Activated naive CD4-positive, alpha-beta T cell treated with anti-CD3 and anti-CD28 coated beads, Interleukin-2, amount 50 U/mL, for 72 hours (primary cell): ENCODE measurements around the gene SIAE. TPM values are rescaled to one million over a fixed set of nuclear protein-coding genes. Genes with fewer than 3 reads are reported as not detected.

Experiments used
- ATAC-seq, 2 donors: fragments of 150-1000 bp; cut with Tn5 transposase; 2 replicates each; pipeline ENCODE4 v1.10.0; 2021; ENCODE audit warnings: mild to moderate bottlenecking in 2 of 2, moderate library complexity in 2 of 2
- DNase-seq, 2 donors: peaks; one replicate each; pipeline ENCODE4 v3.0.0; 2021 to 2022; ENCODE audit warnings: low spot score in 2 of 2
- H3K27ac Mint-ChIP-seq, 2 donors: one replicate each; pipeline ENCODE4 v1.8.0; 2022; ENCODE audit warnings: mild to moderate bottlenecking in 2 of 2, mixed read lengths in 2 of 2
- H3K36me3 Mint-ChIP-seq, 2 donors: one replicate each; pipeline ENCODE4 v1.8.0; 2022; ENCODE audit warnings: mixed read lengths in 2 of 2
- H3K9me3 Mint-ChIP-seq, 2 donors: one replicate each; pipeline ENCODE4 v1.8.0; 2022; ENCODE audit warnings: mixed read lengths in 2 of 2
- total RNA-seq, 2 donors: library from RNA; stranded (reverse); gene quantifications; one replicate each; pipeline ENCODE4 v1.2.3, GENCODE V29; 2022

SIAE gene
- total RNA-seq, 2 donors from 2014 or later = 7.6 to 12.3 TPM

DNA sequence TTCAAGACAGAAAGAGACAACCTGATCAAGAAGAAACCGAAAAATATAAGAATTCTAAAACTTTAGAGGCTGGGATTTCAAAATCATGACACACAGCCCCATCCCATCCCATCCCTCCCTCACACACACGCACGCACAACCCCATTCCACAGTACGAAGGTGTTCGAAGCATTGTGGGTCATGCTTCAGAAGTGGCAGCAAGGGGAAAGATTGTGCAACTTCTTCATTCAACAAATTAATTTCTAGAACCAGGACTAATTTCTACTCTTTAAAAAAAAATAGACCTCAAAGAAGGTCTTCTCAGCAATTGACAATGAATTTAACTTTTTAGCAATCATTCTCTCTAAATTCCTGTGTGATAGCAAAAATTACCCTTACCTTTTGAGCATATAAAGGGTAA lies 1.0 kb upstream of the SIAE start:
- H3K9me3 Mint-ChIP-seq = no peaks in the 10 kb centered on the region
- ATAC-seq (no peak), DNase-seq (no peak)
- H3K36me3 Mint-ChIP-seq = peaks cover 0 to 15% of the 10 kb centered on the region in 2 donors
- H3K27ac Mint-ChIP-seq = peak overlapping the region; percentile 95 to 99

DNA sequence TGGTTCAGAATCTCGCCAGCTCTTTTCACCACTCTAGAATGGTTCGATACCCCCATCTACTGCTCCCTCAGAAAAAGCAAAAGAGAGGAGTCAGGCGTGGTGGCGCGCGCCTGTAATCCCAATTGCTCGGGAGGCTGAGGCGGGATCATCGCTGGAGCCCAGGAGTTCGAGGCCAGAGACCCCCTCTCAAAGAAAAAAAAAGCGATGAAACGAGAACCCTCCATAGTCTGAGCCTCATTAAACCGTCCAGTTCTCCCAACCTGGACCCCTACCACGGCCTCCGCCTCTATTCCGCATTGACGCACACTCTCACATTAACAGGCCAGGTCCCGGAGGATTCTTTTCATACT lies 604 bp upstream of the SIAE start:
- Mint-ChIP-seq H3K27ac (peak overlapping the region; percentile 95 to 99), H3K36me3 (peaks cover 0 to 15% of the 10 kb centered on the region in 2 donors), H3K9me3 (no peaks in the 10 kb centered on the region)
- DNase-seq (no peak), ATAC-seq (no peak)

DNA sequence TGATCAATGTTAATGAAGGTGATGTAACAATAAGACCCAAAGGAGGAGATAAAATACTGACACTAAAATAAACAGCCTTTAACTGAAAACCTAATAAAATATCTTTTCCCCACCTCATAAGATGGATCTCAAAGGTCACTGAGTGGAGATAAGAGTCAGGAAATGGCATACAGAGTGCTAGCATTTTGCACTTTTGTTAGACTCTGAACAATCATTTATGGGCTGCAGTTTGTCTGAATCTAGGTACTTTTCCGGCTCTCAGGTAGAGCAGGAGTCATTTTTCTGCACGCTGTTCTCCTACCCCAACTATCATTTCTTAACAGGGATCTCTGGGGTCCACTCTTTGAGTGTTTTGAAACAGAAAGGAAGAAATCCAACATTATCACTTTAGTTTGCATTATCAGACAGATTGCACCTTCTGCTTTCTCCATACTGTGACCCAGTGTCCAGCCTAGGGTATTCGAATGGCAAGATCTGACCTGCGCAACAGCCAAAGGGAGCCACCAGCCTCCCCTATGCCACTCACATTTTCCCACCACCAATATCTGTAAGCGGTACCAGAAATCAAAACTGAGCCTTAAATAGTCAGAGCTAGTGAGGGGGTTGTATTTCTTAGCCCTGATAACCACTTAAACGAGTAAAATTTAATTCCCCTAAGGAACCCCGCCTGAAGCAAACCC lies 863 bp downstream of the SIAE start:
- peak overlapping the region; percentile 72 to 95 for H3K27ac Mint-ChIP-seq
- no peak for DNase-seq
- peaks cover 0 to 15% of the 10 kb centered on the region in 2 donors for H3K36me3 Mint-ChIP-seq
- ATAC-seq = no peak
- H3K9me3 Mint-ChIP-seq = no peaks in the 10 kb centered on the region

DNA sequence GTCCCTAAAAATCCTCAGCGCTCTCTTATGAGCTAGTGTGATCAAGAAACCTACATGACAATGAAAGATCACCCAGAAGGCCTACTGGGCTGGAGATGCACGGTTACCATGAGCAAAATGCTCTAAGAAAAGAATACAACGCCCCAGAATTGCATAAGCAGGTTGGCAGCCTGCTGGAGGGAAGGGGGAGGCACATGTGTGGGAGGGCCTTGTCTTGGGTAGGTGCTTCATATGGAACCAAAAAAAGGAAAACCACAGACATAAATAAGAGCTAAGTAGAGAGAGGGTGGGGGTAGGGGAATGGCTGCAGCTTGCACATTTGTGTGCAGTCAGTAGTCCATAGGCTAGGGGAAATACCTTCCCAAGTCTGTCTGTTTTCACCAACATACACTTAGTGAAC lies 2.8 kb downstream of the SIAE start:
- H3K27ac Mint-ChIP-seq = no peak overlapping the region
- no peaks in the 10 kb centered on the region for H3K9me3 Mint-ChIP-seq
- ATAC-seq = no peak
- no peak for DNase-seq
- peaks cover 0 to 15% of the 10 kb centered on the region in 2 donors for H3K36me3 Mint-ChIP-seq

DNA sequence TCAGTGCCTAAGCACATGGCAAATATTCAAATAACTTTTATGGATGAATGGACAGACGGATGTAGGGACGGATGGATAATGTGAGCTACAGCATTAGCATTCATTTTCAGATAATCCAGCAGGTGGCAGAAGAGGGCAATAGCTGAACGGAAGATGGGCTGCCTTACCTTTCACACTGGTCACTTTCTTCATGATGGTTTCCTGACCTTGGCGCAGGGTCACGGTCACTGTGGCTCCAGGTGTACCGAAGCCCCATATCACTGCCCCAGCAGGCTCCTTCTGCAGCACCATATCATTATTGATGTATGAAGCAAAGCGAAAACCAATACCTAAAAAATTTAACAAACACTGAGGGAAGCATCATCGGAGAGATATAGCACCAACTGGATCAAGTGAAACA lies 4.3 kb downstream of the SIAE start:
- DNase-seq = peak in 1 of 2 donors; percentile 63
- ATAC-seq = peak in 1 of 2 donors; percentile 26
- Mint-ChIP-seq H3K9me3 (no peaks in the 10 kb centered on the region), H3K27ac (no peak overlapping the region), H3K36me3 (peaks cover 0 to 15% of the 10 kb centered on the region in 2 donors)

DNA sequence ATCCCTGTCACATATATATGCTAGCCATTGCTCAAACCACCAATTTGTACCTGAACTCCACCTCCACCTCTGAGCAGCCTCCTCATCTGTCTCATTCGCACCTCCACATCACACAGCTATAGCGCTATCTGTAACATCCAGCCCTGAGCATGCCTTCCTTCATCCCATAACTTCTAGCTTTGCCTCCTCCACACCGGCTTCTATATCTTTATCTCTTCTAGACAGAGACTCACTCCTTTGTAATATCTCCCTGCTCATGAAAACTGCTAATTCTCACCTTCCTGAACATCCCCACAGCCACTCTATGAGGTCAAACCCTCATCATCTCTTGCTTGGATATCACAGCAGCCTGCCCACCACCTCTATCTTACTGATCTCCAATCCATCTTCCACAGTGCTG lies 5.9 kb downstream of the SIAE start:
- peaks cover 0 to 15% of the 10 kb centered on the region in 2 donors for H3K36me3 Mint-ChIP-seq
- no peaks in the 10 kb centered on the region for H3K9me3 Mint-ChIP-seq
- DNase-seq (no peak), ATAC-seq (no peak)
- H3K27ac Mint-ChIP-seq = no peak overlapping the region

DNA sequence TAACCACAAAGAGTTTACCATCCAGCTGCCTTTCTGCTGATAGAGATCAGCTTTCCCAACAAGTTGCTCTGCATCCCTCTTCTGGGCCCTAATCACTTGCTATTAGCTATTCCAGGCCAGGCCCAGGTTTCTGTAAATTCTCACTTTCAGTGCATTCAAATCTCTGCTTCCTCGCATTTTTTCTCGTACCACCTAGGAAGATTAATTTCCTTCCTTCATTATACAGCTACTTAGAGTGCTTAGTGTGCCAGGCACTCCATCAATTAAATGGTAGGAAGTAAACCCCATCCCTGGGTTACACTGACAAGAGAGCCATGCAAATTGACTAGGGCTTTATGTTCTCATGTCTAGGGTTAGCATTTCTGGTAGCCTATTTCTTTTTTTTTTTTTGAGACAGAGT lies 9.7 kb downstream of the SIAE start:
- no peak for ATAC-seq
- no peaks in the 10 kb centered on the region for H3K9me3 Mint-ChIP-seq
- no peak for DNase-seq
- H3K36me3 Mint-ChIP-seq = no peaks in the 10 kb centered on the region
- H3K27ac Mint-ChIP-seq = no peak overlapping the region

DNA sequence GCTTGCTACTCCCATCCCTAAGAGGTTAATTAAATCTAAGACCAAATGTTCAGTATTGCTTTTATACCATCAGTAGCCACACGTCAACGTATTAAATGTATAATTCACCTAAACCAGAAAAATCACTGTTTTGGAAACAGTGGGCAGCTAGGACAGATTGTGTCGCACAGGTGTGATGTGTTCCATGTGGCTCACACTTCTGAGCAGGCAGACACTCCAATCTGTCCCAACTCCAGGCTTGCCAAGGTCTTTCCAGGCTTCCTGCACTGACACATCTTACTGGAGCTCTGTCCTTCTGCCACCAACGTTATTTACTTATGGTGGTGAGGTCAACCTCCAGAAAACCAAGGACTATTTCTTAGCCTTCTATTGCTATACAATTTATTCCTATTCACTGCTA lies 11.4 kb downstream of the SIAE start:
- no peaks in the 10 kb centered on the region for H3K9me3 Mint-ChIP-seq
- no peak for ATAC-seq
- H3K27ac Mint-ChIP-seq = no peak overlapping the region
- DNase-seq = no peak
- H3K36me3 Mint-ChIP-seq = no peaks in the 10 kb centered on the region

DNA sequence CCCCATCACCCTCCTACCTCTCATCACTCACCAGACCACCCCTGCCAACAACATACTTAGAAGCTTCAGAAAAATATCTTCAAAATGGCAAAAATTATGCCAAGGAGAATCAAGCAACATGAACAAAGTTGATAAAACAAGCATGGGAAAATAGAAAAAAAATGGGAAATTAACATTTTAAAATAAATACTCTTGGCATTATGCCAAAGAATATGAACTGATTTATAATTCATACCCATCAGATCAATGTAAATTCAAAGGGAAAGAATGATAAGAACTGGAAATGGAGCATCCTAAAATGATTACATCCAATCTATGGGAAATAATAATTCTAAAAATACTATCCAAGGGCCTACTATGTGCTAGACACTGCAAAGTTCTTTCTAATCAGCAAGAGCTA lies 12.0 kb downstream of the SIAE start:
- Mint-ChIP-seq H3K36me3 (no peaks in the 10 kb centered on the region), H3K9me3 (no peaks in the 10 kb centered on the region)
- no peak for ATAC-seq

DNA sequence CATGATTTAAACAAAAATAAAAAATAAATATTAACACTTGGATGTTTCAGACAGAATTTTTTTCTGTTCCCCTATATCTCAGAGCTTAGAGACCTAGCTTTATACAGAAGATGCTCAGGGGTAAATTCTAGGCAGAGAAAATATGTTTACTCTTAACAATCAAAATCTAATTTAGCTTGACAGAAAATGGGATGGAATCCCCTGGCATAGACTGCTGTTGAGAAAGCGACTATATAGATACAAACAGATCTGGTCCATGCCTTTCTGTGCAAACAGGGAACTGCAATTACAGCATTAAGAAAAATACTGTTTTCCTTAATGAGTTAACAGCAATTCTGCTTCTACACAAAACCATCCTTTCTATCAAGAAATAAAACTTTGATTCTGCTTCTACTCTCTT lies 14.6 kb downstream of the SIAE start:
- H3K36me3 Mint-ChIP-seq = no peaks in the 10 kb centered on the region
- DNase-seq (no peak), ATAC-seq (no peak)
- no peaks in the 10 kb centered on the region for H3K9me3 Mint-ChIP-seq
- no peak overlapping the region for H3K27ac Mint-ChIP-seq

More for the DNA sequence above, 12.0 kb downstream of the SIAE start:
- H3K27ac Mint-ChIP-seq = peak overlapping the region in 1 of 2 donors; percentile 22
- DNase-seq = no peak

DNA sequence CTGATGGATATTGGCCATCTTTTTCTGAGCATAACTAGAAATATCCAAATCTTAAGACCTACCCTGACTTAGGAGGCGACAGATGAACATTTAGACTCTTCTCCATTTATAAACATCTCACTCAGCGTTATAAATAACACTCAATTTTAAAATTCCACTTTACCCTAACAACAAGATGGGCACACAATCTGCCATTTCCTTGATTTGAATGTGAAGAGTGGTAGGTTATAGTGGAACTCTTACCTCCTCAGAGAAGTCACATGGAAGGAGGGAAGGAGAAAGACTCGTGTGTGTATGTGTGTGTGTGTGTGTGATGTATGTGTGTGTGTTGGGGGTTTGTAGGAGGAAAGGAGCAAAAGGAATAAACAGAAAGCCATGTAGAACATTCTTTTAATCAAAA lies 15.0 kb downstream of the SIAE start:
- Mint-ChIP-seq H3K9me3 (no peaks in the 10 kb centered on the region), H3K36me3 (no peaks in the 10 kb centered on the region), H3K27ac (no peak overlapping the region)
- ATAC-seq (no peak), DNase-seq (no peak)

DNA sequence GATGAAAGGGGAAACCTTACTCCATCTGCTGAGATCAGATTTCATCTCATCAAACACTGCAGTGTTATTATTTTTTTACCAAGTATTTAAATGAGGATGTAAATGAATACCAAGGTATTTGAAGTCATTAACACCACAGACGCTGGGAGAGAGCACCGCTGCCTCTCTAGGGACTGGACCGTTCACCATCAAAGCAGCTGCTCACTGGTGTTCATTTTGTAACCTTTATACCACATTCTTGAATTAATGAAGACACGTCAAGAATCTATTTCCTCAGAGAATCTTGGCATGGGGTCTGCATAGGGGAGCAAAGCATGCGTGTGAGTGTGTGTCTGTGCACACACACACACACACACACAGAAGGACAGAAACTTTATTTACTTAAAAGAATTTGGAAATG lies 15.6 kb downstream of the SIAE start:
- Mint-ChIP-seq H3K36me3 (peaks cover 0 to 4% of the 10 kb centered on the region in 2 donors), H3K27ac (peak overlapping the region in 1 of 2 donors; percentile 42), H3K9me3 (no peaks in the 10 kb centered on the region)
- DNase-seq (no peak), ATAC-seq (no peak)

DNA sequence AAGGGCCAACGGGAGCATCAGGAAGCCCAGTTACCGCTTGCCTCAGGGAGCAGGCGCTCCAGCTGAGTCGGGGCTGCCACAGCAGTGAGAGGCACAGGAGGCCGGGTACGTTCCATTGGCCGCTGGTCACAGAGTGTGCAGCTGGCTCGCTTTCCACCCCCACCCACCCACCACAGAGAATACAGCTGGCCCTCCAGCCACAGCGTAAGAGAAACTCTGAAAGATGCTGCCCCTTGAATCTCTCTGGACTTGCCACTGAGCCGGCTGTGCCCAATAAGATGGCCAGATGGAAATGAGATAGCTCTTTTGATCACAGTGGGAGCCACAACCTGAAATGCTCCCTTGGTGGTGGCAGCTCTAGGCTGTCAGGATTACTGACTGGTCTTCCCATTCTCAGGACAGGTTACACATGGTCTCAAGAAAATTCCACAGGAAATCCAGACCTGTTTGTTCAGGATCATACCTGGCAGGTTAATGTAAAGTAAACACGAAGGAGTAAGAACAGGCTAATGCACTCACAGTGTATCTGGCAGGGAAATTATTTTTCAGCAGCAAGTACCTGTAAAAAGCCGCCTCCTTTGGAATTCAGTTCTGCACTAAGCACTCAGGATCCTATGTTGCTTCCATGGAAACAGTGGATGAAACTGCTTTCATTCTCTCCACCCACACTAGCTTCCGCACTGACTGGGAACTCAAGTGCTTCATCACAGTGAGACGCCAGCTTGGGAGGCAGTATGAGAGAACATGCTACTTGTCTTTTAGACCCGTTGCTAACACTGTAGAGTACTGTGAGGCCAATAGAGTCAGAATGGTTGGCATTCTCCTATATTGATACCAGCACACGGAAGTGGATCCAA lies 16.5 kb downstream of the SIAE start:
- ATAC-seq = no peak

DNA sequence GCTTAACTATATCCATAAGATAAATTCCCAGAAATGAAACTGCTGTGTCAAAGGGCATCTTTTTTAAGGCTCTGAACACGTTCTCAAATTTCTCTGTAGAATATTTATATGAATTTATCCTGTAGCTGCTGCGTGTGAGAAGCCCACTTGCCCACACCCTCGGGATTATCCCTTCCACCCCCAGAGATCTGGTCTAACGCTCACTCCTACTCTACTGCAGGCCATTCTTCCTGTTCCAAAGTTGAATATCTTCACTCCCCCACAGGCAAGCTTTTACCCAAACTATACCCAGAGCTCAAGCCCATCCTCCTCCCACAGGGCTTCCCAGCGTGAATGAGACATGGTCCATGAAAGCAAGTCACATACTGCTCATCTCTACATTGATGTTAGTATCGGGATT lies 24.9 kb downstream of the SIAE start:
- peaks cover 0 to 4% of the 10 kb centered on the region in 2 donors for H3K36me3 Mint-ChIP-seq
- no peak for ATAC-seq
- H3K27ac Mint-ChIP-seq = no peak overlapping the region
- no peak for DNase-seq
- H3K9me3 Mint-ChIP-seq = no peaks in the 10 kb centered on the region

More for the DNA sequence above, 16.5 kb downstream of the SIAE start:
- Mint-ChIP-seq H3K36me3 (peaks cover 0 to 4% of the 10 kb centered on the region in 2 donors), H3K27ac (no peak overlapping the region), H3K9me3 (no peaks in the 10 kb centered on the region)
- no peak for DNase-seq

DNA sequence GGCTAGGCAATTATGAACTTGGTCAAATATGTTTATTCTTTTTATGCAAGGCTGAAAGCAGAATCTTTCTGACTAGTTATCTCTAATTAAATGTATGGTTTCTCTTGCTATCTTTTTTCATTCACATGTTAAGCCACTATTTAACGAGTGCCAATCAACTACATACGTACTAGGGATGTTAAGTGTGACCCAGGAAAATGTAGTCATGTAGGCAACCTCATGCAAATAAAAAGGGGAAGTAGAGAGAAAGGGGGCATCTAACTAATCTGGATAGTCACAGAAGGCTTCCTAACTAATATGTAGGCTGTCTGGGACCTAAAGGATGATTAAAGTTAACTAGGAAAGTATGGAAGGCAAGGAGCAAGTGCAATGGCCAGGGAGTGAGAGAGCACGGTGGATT lies 27.4 kb downstream of the SIAE start:
- no peak for ATAC-seq
- Mint-ChIP-seq H3K9me3 (no peaks in the 10 kb centered on the region), H3K27ac (no peak overlapping the region), H3K36me3 (no peaks in the 10 kb centered on the region)
- no peak for DNase-seq

DNA sequence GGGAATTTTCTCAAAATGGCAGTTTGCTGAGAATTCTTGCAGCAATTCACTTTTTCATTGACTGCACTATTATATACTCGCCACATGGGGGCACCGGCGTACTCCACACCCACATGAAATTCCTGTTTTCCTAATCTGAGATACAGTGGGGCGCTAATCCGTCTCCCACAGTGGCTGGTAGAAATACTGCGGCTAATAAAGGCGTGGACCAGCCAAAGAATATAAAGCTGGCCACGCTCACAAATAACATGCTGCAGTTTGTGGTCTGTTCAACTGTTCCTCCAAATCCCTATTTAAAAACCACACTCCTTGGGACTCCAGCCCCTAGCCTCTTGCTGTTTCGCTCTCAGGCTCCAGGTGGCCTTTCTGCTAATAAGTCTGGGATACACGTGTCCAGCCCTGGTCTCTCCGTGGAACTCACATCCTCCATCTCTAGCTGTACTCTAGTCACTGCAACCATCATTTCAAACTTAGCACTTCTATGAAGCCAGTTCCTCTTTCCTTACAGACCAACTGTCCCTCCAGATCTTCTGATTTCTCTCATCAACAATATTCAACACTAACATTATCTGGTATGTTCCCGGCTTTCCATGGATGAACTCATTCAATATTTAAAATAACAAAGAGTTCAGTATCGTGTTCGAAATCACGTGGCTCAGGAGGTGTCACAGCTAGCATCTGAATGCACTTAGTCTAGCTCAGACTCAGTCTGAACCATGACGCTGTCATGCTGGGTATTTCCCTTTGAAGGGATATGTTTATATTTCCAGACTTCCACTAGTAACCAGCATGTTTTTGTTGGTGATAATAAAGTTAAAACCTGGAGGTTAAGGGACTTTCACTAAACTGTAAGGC lies 28.9 kb downstream of the SIAE start:
- DNase-seq = no peak
- H3K27ac Mint-ChIP-seq = no peak overlapping the region
- no peaks in the 10 kb centered on the region for H3K36me3 Mint-ChIP-seq
- H3K9me3 Mint-ChIP-seq = no peaks in the 10 kb centered on the region
- peak; percentile 48 to 63 for ATAC-seq
